Astrocyte (in vitro differentiated cells and primary cell): Measurements from ENCODE around the gene KIF7. TPM values are rescaled to one million over a fixed set of nuclear protein-coding genes. Genes with fewer than 3 reads are reported as not detected.

Source experiments
- DNase-seq: peaks from one replicate; pipeline ENCODE4 v3.0.0-alpha.2; 2010; ENCODE audit warnings: low read depth
- FAIRE-seq: peaks from 2 replicates; lab custom pipeline; 2011; peaks lifted over from hg19 to GRCh38; lab: Jason Lieb, UNC
- H2AFZ ChIP-seq: 2 replicates; pipeline ENCODE4 v1.6.0; 2012; ENCODE audit warnings: low read depth, low read length, inconsistent platforms
- H3K27ac ChIP-seq: 2 replicates; pipeline ENCODE4 v1.5.1; 2011; ENCODE audit warnings: low read depth, low read length, inconsistent platforms
- H3K27me3 ChIP-seq: 2 replicates; pipeline ENCODE4 v1.6.0; 2011; ENCODE audit warnings: low read length, inconsistent platforms; ENCODE audit not compliant: insufficient read depth
- H3K36me3 ChIP-seq: 2 replicates; pipeline ENCODE4 v1.5.1; 2011; ENCODE audit warnings: low read length, inconsistent platforms; ENCODE audit not compliant: insufficient read depth
- H3K4me1 ChIP-seq: 2 replicates; pipeline ENCODE4 v1.5.1; 2011; ENCODE audit warnings: low read length, inconsistent platforms; ENCODE audit not compliant: insufficient read depth
- H3K4me2 ChIP-seq: 2 replicates; pipeline ENCODE4 v1.6.0; 2012; ENCODE audit warnings: low read length, inconsistent platforms
- H3K4me3 ChIP-seq: 2 replicates; pipeline ENCODE4 v1.5.1; 2011; ENCODE audit warnings: low read depth, mild to moderate bottlenecking, low read length, inconsistent platforms; ENCODE audit not compliant: insufficient read depth
- H3K79me2 ChIP-seq: 2 replicates; pipeline ENCODE4 v1.6.0; 2012; ENCODE audit warnings: mild to moderate bottlenecking, low read length, inconsistent platforms; ENCODE audit not compliant: insufficient read depth
- H3K9ac ChIP-seq: 2 replicates; pipeline ENCODE4 v1.6.0; 2012; ENCODE audit warnings: mild to moderate bottlenecking, low read length, inconsistent platforms
- H3K9me3 ChIP-seq: 2 replicates; pipeline ENCODE4 v1.5.1; 2012; ENCODE audit warnings: low read depth, mild to moderate bottlenecking, low read length, inconsistent platforms; ENCODE audit not compliant: insufficient read depth
- H4K20me1 ChIP-seq: 2 replicates; pipeline ENCODE4 v1.6.0; 2012; ENCODE audit warnings: low read length, inconsistent platforms; ENCODE audit not compliant: insufficient read depth
- H3K27ac Mint-ChIP-seq: one replicate; pipeline ENCODE4 v1.8.0; 2021; ENCODE audit warnings: mild to moderate bottlenecking, mixed read lengths; ENCODE audit not compliant: unreplicated experiment
- H3K27me3 Mint-ChIP-seq: one replicate; pipeline ENCODE4 v1.8.0; 2021; ENCODE audit warnings: low read depth, mixed read lengths; ENCODE audit not compliant: unreplicated experiment
- H3K36me3 Mint-ChIP-seq: one replicate; pipeline ENCODE4 v1.8.0; 2021; ENCODE audit warnings: low read depth, mixed read lengths; ENCODE audit not compliant: unreplicated experiment
- H3K4me1 Mint-ChIP-seq: one replicate; pipeline ENCODE4 v1.8.0; 2021; ENCODE audit warnings: low read depth, mixed read lengths; ENCODE audit not compliant: unreplicated experiment
- H3K4me3 Mint-ChIP-seq: one replicate; pipeline ENCODE4 v1.8.0; 2021; ENCODE audit warnings: mild to moderate bottlenecking, moderate library complexity, mixed read lengths; ENCODE audit not compliant: unreplicated experiment
- H3K9me3 Mint-ChIP-seq: one replicate; pipeline ENCODE4 v1.8.0; 2021; ENCODE audit warnings: mild to moderate bottlenecking, mixed read lengths; ENCODE audit not compliant: unreplicated experiment
- CTCF ChIP-seq: IDR thresholded peaks from 2 replicates; pipeline ENCODE4 v1.5.1; 2011; ENCODE audit warnings: low read depth, mild to moderate bottlenecking, inconsistent platforms, low read length, moderate library complexity; ENCODE audit not compliant: insufficient read depth
- EZH2 ChIP-seq: IDR thresholded peaks from 2 replicates; pipeline ENCODE4 v1.6.1; 2012; ENCODE audit warnings: mild to moderate bottlenecking, low read length, inconsistent platforms; ENCODE audit not compliant: insufficient read depth
- total RNA-seq: library from RNA; stranded (reverse); gene quantifications from 2 replicates; pipeline ENCODE4 v1.2.1, GENCODE V29; 2021

The KIF7 gene
- total RNA-seq, 1 donor from 2014 or later, result 5.1 TPM

- no peak for FAIRE-seq
- TF ChIP-seq CTCF (no peak), EZH2 (no peak)
- Histone ChIP-seq H3K4me3 (no peak overlapping the region), H3K9ac (no peak overlapping the region), H3K4me1 (no peaks in the 10 kb centered on the region), H3K4me2 (no peak overlapping the region), H3K27me3 (no peaks in the 10 kb centered on the region), H3K36me3 (no peaks in the 10 kb centered on the region), H3K27ac (no peak overlapping the region), H4K20me1 (peaks cover 18% of the 10 kb centered on the region), H3K9me3 (no peaks in the 10 kb centered on the region), H2AFZ (no peak overlapping the region), H3K79me2 (peaks cover 16% of the 10 kb centered on the region)
- no peaks in the 10 kb centered on the region for H3K9me3 Mint-ChIP-seq
- peaks cover 11% of the 10 kb centered on the region for H3K36me3 Mint-ChIP-seq
- H3K4me1 Mint-ChIP-seq, result no peaks in the 10 kb centered on the region
- DNase-seq, result no peak
- no peak overlapping the region for H3K27ac Mint-ChIP-seq
- H3K4me3 Mint-ChIP-seq, result no peak overlapping the region
- H3K27me3 Mint-ChIP-seq, result peaks cover 4% of the 10 kb centered on the region
Measured at GRCh38 chr15:89648106-89649012, 6.9 kb downstream of the KIF7 start.

- no peaks in the 10 kb centered on the region for H3K9me3 Mint-ChIP-seq
- no peak overlapping the region for H2AFZ ChIP-seq
- H3K27ac ChIP-seq, result no peak overlapping the region
- FAIRE-seq (no peak), DNase-seq (no peak)
- no peak overlapping the region for H3K4me3 ChIP-seq
- H3K4me1 ChIP-seq, result no peaks in the 10 kb centered on the region
- no peak overlapping the region for H3K4me2 ChIP-seq
- no peaks in the 10 kb centered on the region for H3K27me3 ChIP-seq
- no peaks in the 10 kb centered on the region for H3K27me3 Mint-ChIP-seq
- H3K36me3 ChIP-seq, result no peaks in the 10 kb centered on the region
- peak overlapping the region; percentile 20 for H3K4me3 Mint-ChIP-seq
- H4K20me1 ChIP-seq, result peaks cover 10% of the 10 kb centered on the region
- no peaks in the 10 kb centered on the region for H3K4me1 Mint-ChIP-seq
- no peak overlapping the region for H3K27ac Mint-ChIP-seq
- H3K9me3 ChIP-seq, result no peaks in the 10 kb centered on the region
- peaks cover 6% of the 10 kb centered on the region for H3K79me2 ChIP-seq
- TF ChIP-seq CTCF, result peak; percentile 76
- TF ChIP-seq EZH2, result no peak
- H3K36me3 Mint-ChIP-seq, result peaks cover 11% of the 10 kb centered on the region
- no peak overlapping the region for H3K9ac ChIP-seq
Measured at GRCh38 chr15:89647191-89647851, 7.9 kb downstream of the KIF7 start.
